HUES64 (cell line): Measurements from ENCODE around the gene SCMH1.

Experiments used
- H3K27ac ChIP-seq: 2 replicates; pipeline ENCODE4 v1.7.0; 2013; ENCODE audit warnings: low read depth, low read length, inconsistent platforms
- H3K27me3 ChIP-seq: 2 replicates; pipeline ENCODE4 v1.6.1; 2013; ENCODE audit warnings: mild to moderate bottlenecking, low read length; ENCODE audit not compliant: insufficient read depth
- H3K36me3 ChIP-seq: 2 replicates; pipeline ENCODE4 v1.6.1; 2013; ENCODE audit warnings: mild to moderate bottlenecking, low read length; ENCODE audit not compliant: insufficient read depth
- H3K4me1 ChIP-seq: 2 replicates; pipeline ENCODE4 v1.6.1; 2013; ENCODE audit warnings: mild to moderate bottlenecking, low read length, moderate library complexity; ENCODE audit not compliant: insufficient read depth
- H3K4me3 ChIP-seq: 2 replicates; pipeline ENCODE4 v1.5.1; 2013; ENCODE audit warnings: mild to moderate bottlenecking, low read length, moderate library complexity
- H3K9ac ChIP-seq: 2 replicates; pipeline ENCODE4 v1.6.1; 2013; ENCODE audit warnings: mild to moderate bottlenecking, low read depth, low read length
- H3K9me3 ChIP-seq: 2 replicates; pipeline ENCODE4 v1.6.1; 2013; ENCODE audit warnings: low read depth, low read length; ENCODE audit not compliant: insufficient read depth
- whole genome bisulfite sequencing: fragments of 150-250, 120-280 bp; methylation state at CpG from one replicate; pipeline ENCODE4 v1.1.7; 2013; ENCODE audit warnings: missing lambda C conversion rate; 5-methylcytosine and 5-hydroxymethylcytosine counted together

Gene SCMH1

DNA sequence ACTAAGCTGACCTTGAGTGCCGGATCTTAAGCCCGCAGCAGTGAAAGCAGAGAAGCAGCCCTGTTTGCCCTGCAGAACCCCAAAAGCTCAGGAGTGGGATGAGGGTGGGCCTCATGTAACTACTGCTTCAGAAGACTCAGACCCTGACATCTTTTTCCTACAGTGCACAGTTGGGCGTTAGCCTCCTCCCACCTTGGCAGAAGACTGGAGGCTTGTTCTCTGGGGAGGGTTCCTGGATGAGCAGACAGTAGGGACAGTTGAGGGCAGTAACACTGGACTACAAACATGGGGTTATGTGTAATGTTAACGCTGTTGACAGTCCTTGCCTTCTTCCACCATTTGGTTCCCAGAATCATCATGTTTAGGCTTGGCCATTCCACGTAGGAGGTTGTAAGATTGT lies 253.0 kb downstream of the SCMH1 start:
- Histone ChIP-seq H3K27me3 (no peaks in the 10 kb centered on the region), H3K36me3 (peaks cover 100% of the 10 kb centered on the region)
- 96% methylated on average over 5 of the region's 5 CpGs for WGBS

DNA sequence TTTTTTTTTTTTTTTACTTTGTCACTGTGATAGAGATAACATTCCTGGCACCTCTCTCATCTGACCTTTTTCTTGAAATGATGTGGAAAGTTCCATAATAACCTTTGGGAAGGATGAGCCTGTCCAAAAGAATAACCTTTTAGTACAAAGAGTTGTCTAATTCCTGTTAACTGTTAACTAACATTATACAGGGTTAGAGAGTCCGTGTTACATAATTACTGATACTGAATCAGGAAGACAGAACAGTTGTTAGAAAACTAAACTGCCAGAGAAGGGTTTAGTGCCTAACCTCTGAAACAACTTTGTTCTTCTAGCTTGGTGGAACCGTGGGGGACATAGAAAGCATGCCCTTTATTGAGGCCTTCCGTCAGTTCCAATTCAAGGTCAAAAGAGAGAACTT lies 253.8 kb downstream of the SCMH1 start:
- no peaks in the 10 kb centered on the region for H3K27me3 ChIP-seq
- H3K27ac ChIP-seq = no peak overlapping the region
- no peaks in the 10 kb centered on the region for H3K9me3 ChIP-seq
- no peak overlapping the region for H3K9ac ChIP-seq
- H3K36me3 ChIP-seq = peaks cover 100% of the 10 kb centered on the region
- no peaks in the 10 kb centered on the region for H3K4me1 ChIP-seq
- WGBS = 97% methylated on average over 3 of the region's 3 CpGs
- no peak overlapping the region for H3K4me3 ChIP-seq

More for the DNA sequence above, 253.0 kb downstream of the SCMH1 start:
- Histone ChIP-seq H3K4me1 (no peaks in the 10 kb centered on the region), H3K27ac (no peak overlapping the region), H3K9ac (no peak overlapping the region), H3K4me3 (no peak overlapping the region), H3K9me3 (no peaks in the 10 kb centered on the region)

- Histone ChIP-seq H3K27me3 (no peaks in the 10 kb centered on the region), H3K4me3 (no peak overlapping the region), H3K27ac (no peak overlapping the region), H3K36me3 (peaks cover 100% of the 10 kb centered on the region), H3K9ac (no peak overlapping the region), H3K9me3 (no peaks in the 10 kb centered on the region), H3K4me1 (no peaks in the 10 kb centered on the region)
- WGBS = 98% methylated on average over 9 of the region's 9 CpGs
These were observed 254.4 kb downstream of the SCMH1 start for GRCh38 chr1:40987439-40988276.

DNA sequence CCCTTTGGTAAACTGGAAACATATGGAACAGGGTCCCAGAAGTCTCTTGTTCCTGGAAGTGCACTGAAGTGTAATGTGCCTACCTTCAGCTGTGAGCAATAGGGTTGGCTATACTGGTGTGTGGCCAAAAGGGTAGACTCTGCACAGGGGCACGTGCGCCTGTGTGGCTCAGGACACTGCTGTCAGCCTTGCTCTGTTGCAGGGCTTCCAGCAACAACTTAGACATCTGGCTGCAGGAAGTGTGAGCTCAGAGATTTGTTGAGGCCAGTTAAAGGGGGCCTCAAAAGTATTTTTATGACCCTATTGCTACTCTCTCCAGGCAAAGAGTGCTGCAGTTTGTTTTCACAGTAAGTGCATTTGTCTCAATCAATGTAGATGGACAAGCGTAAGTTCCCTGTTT lies 255.2 kb downstream of the SCMH1 start:
- H3K27ac ChIP-seq = no peak overlapping the region
- no peak overlapping the region for H3K9ac ChIP-seq
- no peaks in the 10 kb centered on the region for H3K4me1 ChIP-seq
- H3K27me3 ChIP-seq = no peaks in the 10 kb centered on the region
- WGBS = 97% methylated on average over 3 of the region's 3 CpGs
- H3K4me3 ChIP-seq = no peak overlapping the region
- H3K36me3 ChIP-seq = peaks cover 97% of the 10 kb centered on the region
- no peaks in the 10 kb centered on the region for H3K9me3 ChIP-seq

- WGBS = 94% methylated on average over 10 of the region's 10 CpGs
- Histone ChIP-seq H3K27me3 (no peaks in the 10 kb centered on the region), H3K27ac (no peak overlapping the region), H3K36me3 (peaks cover 92% of the 10 kb centered on the region), H3K9ac (no peak overlapping the region), H3K4me3 (no peak overlapping the region), H3K9me3 (no peaks in the 10 kb centered on the region), H3K4me1 (peaks cover 3% of the 10 kb centered on the region; the same call in 1 of the 2 replicates)
These were observed 255.8 kb downstream of the SCMH1 start for GRCh38 chr1:40986328-40986783.

- Histone ChIP-seq H3K36me3 (peaks cover 92% of the 10 kb centered on the region), H3K4me3 (no peak overlapping the region), H3K27ac (no peak overlapping the region), H3K9me3 (no peaks in the 10 kb centered on the region), H3K9ac (no peak overlapping the region), H3K27me3 (no peaks in the 10 kb centered on the region), H3K4me1 (peaks cover 8% of the 10 kb centered on the region; the same call in 1 of the 2 replicates)
- 93% methylated on average over 3 of the region's 3 CpGs for WGBS
These were observed 256.2 kb downstream of the SCMH1 start for GRCh38 chr1:40985875-40986274.

DNA sequence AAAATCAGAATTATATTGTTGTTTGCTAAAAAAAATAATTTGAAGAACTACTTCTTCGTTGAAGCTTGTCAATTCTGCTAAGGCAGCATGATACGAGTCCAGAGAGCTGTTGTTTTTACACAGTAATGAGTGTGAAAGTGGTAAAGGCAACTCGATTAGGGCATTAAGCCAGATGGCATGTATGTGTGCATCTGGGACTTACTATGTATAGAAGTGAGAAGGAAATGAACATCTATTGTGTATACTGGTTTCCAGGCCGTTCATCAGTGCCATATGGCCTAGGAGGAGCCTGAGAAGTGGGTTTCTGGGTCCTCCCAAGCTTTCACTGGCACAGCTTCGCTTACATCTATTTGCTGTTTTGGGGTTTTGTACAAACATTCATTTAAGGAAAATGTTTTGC lies 256.9 kb downstream of the SCMH1 start:
- no peak overlapping the region for H3K4me3 ChIP-seq
- WGBS = 93% methylated on average over 5 of the region's 5 CpGs
- H3K4me1 ChIP-seq = peaks cover 8% of the 10 kb centered on the region; the same call in 1 of the 2 replicates
- no peak overlapping the region for H3K9ac ChIP-seq
- H3K9me3 ChIP-seq = no peaks in the 10 kb centered on the region
- no peaks in the 10 kb centered on the region for H3K27me3 ChIP-seq
- H3K27ac ChIP-seq = no peak overlapping the region
- H3K36me3 ChIP-seq = peaks cover 85% of the 10 kb centered on the region

DNA sequence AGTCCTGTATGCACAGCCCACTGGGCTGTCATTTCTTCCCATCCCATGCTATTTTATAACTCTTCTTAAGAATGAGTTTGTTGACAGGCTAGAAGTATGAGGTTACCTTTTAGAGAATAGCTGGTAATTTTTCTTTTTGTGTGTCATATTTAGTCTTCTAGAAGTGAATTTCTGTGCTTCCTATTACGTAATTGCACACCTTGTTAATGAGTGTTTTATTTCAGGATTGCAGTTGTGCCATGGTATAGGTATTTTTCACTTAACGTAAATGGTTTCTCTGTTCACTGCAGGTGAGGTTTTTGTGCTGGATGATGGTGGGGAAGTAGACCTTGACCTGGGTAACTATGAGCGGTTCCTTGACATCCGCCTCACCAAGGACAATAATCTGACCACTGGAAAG lies 257.6 kb downstream of the SCMH1 start:
- Histone ChIP-seq H3K9me3 (no peaks in the 10 kb centered on the region), H3K4me3 (no peak overlapping the region), H3K4me1 (peaks cover 8% of the 10 kb centered on the region; the same call in 1 of the 2 replicates), H3K36me3 (peaks cover 78% of the 10 kb centered on the region), H3K27ac (no peak overlapping the region), H3K27me3 (no peaks in the 10 kb centered on the region), H3K9ac (no peak overlapping the region)
- 97% methylated on average over 4 of the region's 4 CpGs for WGBS

DNA sequence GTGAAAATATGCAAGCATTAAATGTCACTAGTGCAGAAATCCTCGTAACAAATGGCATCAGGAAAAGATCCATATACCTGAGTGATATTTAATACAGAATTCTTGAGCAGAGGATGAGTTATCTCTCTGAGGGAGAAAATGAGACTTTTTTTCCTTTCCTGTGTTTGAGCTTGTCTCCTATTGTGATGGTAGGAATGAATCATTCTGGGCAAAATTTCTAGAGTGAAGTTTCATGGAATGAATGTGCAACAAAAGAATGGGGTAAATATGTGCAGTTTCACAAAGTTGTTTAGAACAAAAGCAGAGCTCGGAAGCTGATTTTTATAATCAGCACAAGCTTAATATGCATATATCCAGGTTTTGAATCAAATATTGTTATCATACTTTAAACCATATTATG lies 258.0 kb downstream of the SCMH1 start:
- Histone ChIP-seq H3K9ac (no peak overlapping the region), H3K27me3 (no peaks in the 10 kb centered on the region), H3K9me3 (no peaks in the 10 kb centered on the region), H3K36me3 (peaks cover 74% of the 10 kb centered on the region), H3K27ac (no peak overlapping the region), H3K4me3 (no peak overlapping the region), H3K4me1 (peaks cover 8% of the 10 kb centered on the region; the same call in 1 of the 2 replicates)
- WGBS = 100% methylated on average over 2 of the region's 2 CpGs

GRCh38 chr1:40983286-40983685 lies 258.8 kb downstream of the SCMH1 start:
- peaks cover 8% of the 10 kb centered on the region; the same call in 1 of the 2 replicates for H3K4me1 ChIP-seq
- no peak overlapping the region for H3K27ac ChIP-seq
- H3K9me3 ChIP-seq = no peaks in the 10 kb centered on the region
- H3K9ac ChIP-seq = no peak overlapping the region
- peaks cover 66% of the 10 kb centered on the region for H3K36me3 ChIP-seq
- no peak overlapping the region for H3K4me3 ChIP-seq
- no peaks in the 10 kb centered on the region for H3K27me3 ChIP-seq
- 100% methylated on average over 1 of the region's 1 CpG for WGBS

- Histone ChIP-seq H3K9me3 (no peaks in the 10 kb centered on the region), H3K36me3 (peaks cover 60% of the 10 kb centered on the region), H3K4me3 (no peak overlapping the region), H3K27ac (no peak overlapping the region), H3K27me3 (no peaks in the 10 kb centered on the region), H3K4me1 (peaks cover 8% of the 10 kb centered on the region; the same call in 1 of the 2 replicates), H3K9ac (no peak overlapping the region)
- 93% methylated on average over 1 of the region's 1 CpG for WGBS
These were observed 259.4 kb downstream of the SCMH1 start for GRCh38 chr1:40982721-40983120.
